KMS-11 (cell line): Measurements from ENCODE around the gene CLRN3.

Experiments used
- H2AFZ ChIP-seq: fragments of 200-600 bp; sonication (generic); 2 replicates; pipeline ENCODE4 v1.6.1; 2016; ENCODE audit warnings: antibody characterized with exemption, mixed run types, low read depth
- H3K27ac ChIP-seq: fragments of 200-600 bp; sonication (generic); 2 replicates; pipeline ENCODE4 v1.6.1; 2016; ENCODE audit warnings: mild to moderate bottlenecking, mixed run types
- H3K27me3 ChIP-seq: fragments of 200-600 bp; sonication (generic); 2 replicates; pipeline ENCODE4 v1.6.1; 2017; ENCODE audit warnings: mild to moderate bottlenecking, low read depth, mixed run types, moderate library complexity; ENCODE audit not compliant: insufficient read depth
- H3K36me3 ChIP-seq: fragments of 200-600 bp; sonication (generic); 2 replicates; pipeline ENCODE4 v1.6.1; 2017; ENCODE audit warnings: mild to moderate bottlenecking, mixed run types; ENCODE audit not compliant: insufficient read depth
- H3K4me1 ChIP-seq: fragments of 200-600 bp; sonication (generic); 2 replicates; pipeline ENCODE4 v1.6.1; 2016; ENCODE audit warnings: mild to moderate bottlenecking, low read depth, mixed run types; ENCODE audit not compliant: poor library complexity, severe bottlenecking
- H3K4me2 ChIP-seq: fragments of 200-600 bp; sonication (generic); 2 replicates; pipeline ENCODE4 v1.7.0; 2016; ENCODE audit warnings: mild to moderate bottlenecking, mixed run types
- H3K4me3 ChIP-seq: fragments of 200-600 bp; sonication (generic); IDR thresholded peaks from 2 replicates; pipeline ENCODE4 v1.6.1; 2017; ENCODE audit warnings: low read depth, low read length, mixed read lengths; ENCODE audit not compliant: insufficient read depth
- H3K79me2 ChIP-seq: fragments of 200-600 bp; sonication (generic); 2 replicates; pipeline ENCODE4 v1.6.1; 2016; ENCODE audit warnings: low read depth, mixed run types; ENCODE audit not compliant: insufficient read depth
- H3K9ac ChIP-seq: fragments of 200-600 bp; sonication (generic); 2 replicates; pipeline ENCODE4 v1.6.1; 2016; ENCODE audit warnings: mild to moderate bottlenecking, mixed run types
- H4K20me1 ChIP-seq: fragments of 200-600 bp; sonication (generic); 2 replicates; pipeline ENCODE4 v1.6.1; 2016; ENCODE audit warnings: mild to moderate bottlenecking, mixed run types; ENCODE audit not compliant: insufficient read depth
- TF ChIP-seq, protein P1 (sequence below): fragments of 200-600 bp; sonication (generic); conservative IDR thresholded peaks from 2 replicates; pipeline ENCODE4 v1.6.1; 2017; ENCODE audit warnings: low read depth, mild to moderate bottlenecking, antibody characterized with exemption, low read length, moderate library complexity, mixed read lengths

The CLRN3 gene

DNA sequence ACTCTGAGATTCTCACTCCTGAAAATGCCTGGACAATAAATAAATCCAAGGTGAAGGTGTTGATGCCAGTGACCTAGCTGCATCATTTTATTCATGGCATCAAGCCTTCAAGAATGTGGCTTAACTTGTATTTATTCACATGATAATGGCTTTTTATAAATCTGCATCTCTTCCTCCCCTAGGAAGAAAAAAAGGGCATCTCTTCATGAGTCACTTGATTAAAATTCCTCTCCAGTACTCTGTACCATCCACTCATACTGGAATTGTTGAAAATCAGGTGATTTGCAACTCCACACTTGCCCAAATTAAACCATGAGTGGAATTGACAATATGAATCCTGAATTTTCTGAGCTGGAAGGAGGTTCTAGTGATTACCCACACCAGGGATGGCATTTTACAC, 44.3 kb upstream of the CLRN3 start:
- Histone ChIP-seq H3K27ac (no peak overlapping the region), H3K4me2 (no peak overlapping the region), H3K9ac (no peak overlapping the region), H3K79me2 (no peaks in the 10 kb centered on the region), H2AFZ (no peak overlapping the region), H3K36me3 (no peaks in the 10 kb centered on the region), H3K27me3 (no peaks in the 10 kb centered on the region), H3K4me3 (no peak overlapping the region), H4K20me1 (no peaks in the 10 kb centered on the region), H3K4me1 (no peaks in the 10 kb centered on the region)
- TF ChIP-seq, protein P1, sequence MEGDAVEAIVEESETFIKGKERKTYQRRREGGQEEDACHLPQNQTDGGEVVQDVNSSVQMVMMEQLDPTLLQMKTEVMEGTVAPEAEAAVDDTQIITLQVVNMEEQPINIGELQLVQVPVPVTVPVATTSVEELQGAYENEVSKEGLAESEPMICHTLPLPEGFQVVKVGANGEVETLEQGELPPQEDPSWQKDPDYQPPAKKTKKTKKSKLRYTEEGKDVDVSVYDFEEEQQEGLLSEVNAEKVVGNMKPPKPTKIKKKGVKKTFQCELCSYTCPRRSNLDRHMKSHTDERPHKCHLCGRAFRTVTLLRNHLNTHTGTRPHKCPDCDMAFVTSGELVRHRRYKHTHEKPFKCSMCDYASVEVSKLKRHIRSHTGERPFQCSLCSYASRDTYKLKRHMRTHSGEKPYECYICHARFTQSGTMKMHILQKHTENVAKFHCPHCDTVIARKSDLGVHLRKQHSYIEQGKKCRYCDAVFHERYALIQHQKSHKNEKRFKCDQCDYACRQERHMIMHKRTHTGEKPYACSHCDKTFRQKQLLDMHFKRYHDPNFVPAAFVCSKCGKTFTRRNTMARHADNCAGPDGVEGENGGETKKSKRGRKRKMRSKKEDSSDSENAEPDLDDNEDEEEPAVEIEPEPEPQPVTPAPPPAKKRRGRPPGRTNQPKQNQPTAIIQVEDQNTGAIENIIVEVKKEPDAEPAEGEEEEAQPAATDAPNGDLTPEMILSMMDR: no peak

DNA sequence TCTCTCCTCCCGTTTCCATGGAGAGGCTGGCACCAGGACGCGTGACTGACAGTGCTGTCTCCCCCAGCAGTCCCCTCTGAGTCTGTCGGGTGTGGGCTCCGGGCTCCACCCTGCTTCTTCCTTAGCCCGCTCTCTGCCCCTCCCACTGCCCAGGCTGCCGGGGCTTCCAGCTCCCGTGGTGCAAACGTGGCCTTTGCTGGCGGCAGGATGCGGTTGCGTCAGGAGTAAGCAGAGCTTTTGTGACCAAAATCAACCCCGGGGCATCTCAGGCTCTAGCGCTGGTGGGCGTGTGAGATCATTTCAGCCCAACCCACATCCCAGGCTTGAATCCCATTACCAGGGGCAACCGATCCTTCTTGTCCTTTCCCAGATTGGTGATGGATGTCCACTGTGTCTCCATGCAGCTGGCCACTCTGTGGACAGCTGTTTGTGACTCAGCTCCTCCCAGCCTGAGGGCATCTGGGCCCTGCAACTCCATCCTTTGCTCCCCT, 42.4 kb upstream of the CLRN3 start:
- Histone ChIP-seq H3K36me3 (no peaks in the 10 kb centered on the region), H3K27me3 (no peaks in the 10 kb centered on the region), H4K20me1 (no peaks in the 10 kb centered on the region), H3K4me3 (no peak overlapping the region), H3K4me2 (no peak overlapping the region), H3K79me2 (no peaks in the 10 kb centered on the region), H2AFZ (no peak overlapping the region), H3K9ac (no peak overlapping the region), H3K4me1 (no peaks in the 10 kb centered on the region), H3K27ac (no peak overlapping the region)
- TF ChIP-seq, protein P1: no peak

DNA sequence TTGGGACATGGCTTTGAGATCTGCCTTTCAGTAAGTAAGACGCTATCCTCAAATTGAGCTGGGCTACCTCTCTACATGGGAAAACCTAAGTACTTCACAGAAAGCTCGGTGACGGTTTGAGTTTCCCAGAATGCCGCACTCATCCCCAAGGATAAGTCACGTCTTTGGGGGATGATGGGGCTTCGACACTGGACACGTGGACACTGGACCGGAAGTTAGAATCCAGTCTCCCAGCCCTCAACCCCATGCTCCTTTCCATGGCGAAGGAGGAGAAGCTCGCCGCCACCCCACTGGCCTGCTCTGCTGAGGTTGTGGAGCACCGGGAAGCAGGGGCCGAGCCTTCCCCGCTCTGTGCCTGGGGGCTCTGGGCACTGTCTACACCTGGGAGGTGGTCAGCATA, 41.6 kb upstream of the CLRN3 start:
- Histone ChIP-seq H3K36me3 (no peaks in the 10 kb centered on the region), H3K4me2 (no peak overlapping the region), H3K27ac (no peak overlapping the region), H3K4me1 (no peaks in the 10 kb centered on the region), H3K79me2 (no peaks in the 10 kb centered on the region), H4K20me1 (no peaks in the 10 kb centered on the region), H3K27me3 (no peaks in the 10 kb centered on the region), H3K4me3 (no peak overlapping the region), H3K9ac (no peak overlapping the region), H2AFZ (no peak overlapping the region)
- TF ChIP-seq, protein P1: no peak

DNA sequence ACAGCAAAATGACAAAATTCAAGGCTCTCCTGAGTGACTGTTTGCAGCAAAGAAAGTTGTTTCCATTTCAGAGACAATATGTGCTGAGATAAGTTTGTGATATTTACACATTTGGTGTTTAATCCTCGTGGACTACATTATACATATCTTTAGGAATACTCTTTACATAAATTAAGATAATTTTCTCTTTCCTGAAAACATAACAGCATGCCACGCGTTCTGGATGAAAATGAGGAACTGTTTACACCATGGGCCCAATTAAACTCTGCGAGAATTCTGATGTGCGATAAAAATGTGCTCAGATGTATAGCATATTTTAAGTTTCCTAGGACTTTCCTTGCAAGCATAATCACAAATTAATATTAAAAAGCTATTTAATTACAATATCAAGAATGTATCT, 40.5 kb upstream of the CLRN3 start:
- no peaks in the 10 kb centered on the region for H3K4me1 ChIP-seq
- H3K27ac ChIP-seq: no peak overlapping the region
- TF ChIP-seq, protein P1: no peak
- no peaks in the 10 kb centered on the region for H3K27me3 ChIP-seq
- no peaks in the 10 kb centered on the region for H3K36me3 ChIP-seq
- no peak overlapping the region for H3K9ac ChIP-seq
- no peak overlapping the region for H3K4me3 ChIP-seq
- H3K4me2 ChIP-seq: no peak overlapping the region
- no peak overlapping the region for H2AFZ ChIP-seq
- H4K20me1 ChIP-seq: no peaks in the 10 kb centered on the region
- H3K79me2 ChIP-seq: no peaks in the 10 kb centered on the region
